Stimulated activated CD4-positive, alpha-beta T cell treated with anti-CD3 and anti-CD28 coated beads, Interleukin-1b, Interleukin-23, amount 100 ng/mL, for 4 hours (primary cell): Measurements from ENCODE around the gene HRH3.

Source experiments
- DNase-seq, 2 donors: peaks; one replicate each; pipeline ENCODE4 v3.0.0-alpha.2; 2020; ENCODE audit warnings: low read depth in 2 of 2

Gene HRH3

GRCh38 chr20:62174870-62175624 lies 45.0 kb downstream of the HRH3 start:
- DNase-seq = no peak

- no peak for DNase-seq
These were observed 45.9 kb downstream of the HRH3 start for GRCh38 chr20:62174021-62174804.

- DNase-seq = no peak
These were observed 47.4 kb downstream of the HRH3 start for GRCh38 chr20:62172666-62173065.

- no peak for DNase-seq
These were observed 48.8 kb downstream of the HRH3 start for GRCh38 chr20:62171245-62171644.

GRCh38 chr20:62170536-62170935 lies 49.5 kb downstream of the HRH3 start:
- no peak for DNase-seq

- no peak for DNase-seq
These were observed 51.1 kb downstream of the HRH3 start for GRCh38 chr20:62168890-62169435.

- no peak for DNase-seq
These were observed 52.0 kb downstream of the HRH3 start for GRCh38 chr20:62168061-62168460.

GRCh38 chr20:62167474-62167873 lies 52.6 kb downstream of the HRH3 start:
- no peak for DNase-seq

- DNase-seq = no peak
These were observed 54.2 kb downstream of the HRH3 start for GRCh38 chr20:62165762-62166399.
